Activated CD4-positive, alpha-beta T cell treated with anti-CD3 and anti-CD28 coated beads for 24 hours (primary cell): ENCODE results near the gene P2RX4.
"Not testable (repeated sequence)": the region's sequence is repeated elsewhere in the genome, so short reads cannot be mapped to it uniquely, and the experiment has no call there.

Source experiments
- DNase-seq, 2 donors: peaks; one replicate each; pipeline ENCODE4 v3.0.0-alpha.2; 2020; ENCODE audit warnings: low read depth in 2 of 2

The P2RX4 gene

GRCh38 chr12:121241156-121241970, 31.4 kb downstream of the P2RX4 start:
- DNase-seq = no peak

DNA sequence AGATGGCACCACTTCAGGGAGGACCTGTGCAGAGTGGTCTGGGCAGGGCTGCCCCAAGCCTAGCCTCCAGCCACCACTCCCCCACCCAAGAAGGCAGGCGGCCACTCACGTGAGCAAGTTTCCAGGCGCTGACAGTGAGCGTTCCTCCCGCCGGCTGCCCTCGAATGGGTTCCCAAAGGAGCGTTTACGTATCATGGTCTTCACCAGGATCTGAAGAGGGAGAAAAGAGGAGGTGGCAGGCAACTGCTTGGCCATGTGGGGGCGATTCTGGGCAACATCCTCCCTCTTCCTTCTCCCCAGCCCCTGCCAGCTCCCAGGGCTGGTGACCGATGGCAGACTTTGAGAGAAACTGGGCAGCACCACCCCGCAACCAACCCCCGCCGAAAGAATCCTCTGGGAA, 35.1 kb downstream of the P2RX4 start:
- no peak for DNase-seq

DNA sequence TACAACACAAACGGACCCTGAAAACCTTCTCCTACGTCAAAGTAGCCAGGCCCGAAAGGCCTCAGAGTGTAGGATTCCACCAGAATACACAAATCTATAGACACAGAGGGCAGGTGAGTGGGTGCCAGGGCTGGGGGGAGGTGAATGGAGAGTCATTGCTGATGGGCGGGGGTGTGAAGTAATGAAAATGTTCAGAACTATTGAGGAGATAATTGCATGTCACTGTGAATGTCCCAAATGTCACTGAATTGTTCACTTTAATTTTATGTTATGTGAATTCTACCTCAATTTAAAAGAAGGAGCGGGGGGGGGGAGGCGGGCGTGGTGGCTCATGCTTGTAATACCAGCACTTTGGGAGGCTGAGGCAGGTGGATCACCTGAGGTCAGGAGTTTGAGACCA, 36.0 kb downstream of the P2RX4 start:
- no peak for DNase-seq

DNA sequence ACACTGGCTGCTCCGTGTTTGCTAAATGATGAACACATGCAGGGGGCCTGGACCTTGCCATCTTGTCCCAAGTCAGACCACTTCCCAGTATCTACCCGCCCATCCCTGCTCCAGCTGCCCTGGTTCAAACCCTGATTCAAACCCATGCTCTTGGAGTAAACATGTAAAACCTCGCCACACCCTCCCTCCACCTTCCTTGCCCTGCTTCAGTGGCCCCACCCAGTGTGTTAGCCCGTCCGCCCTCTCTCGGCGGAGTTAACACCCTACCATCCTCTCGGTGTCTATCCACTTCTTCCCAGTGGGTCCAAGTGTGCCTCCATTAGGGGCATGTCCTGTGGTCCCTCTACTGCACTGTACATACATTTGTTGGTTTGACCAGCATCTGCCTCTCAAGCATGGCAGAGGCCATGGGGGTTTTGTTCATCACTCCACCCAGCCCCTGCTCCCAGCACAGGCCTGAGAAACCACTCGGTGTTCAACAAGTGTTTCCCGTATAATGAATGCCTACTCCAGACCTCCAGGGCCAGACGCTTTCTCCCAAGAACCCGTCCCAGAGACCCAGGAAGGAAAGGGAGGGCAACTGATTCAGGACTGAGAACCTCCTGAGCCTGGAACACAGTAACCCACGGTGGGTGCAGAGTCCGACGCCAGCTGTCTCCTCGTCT, 37.1 kb downstream of the P2RX4 start:
- DNase-seq = no peak

- DNase-seq = no peak
Measured at GRCh38 chr12:121248622-121249021, 38.7 kb downstream of the P2RX4 start.

GRCh38 chr12:121250359-121250758, 40.4 kb downstream of the P2RX4 start:
- DNase-seq = no peak

DNA sequence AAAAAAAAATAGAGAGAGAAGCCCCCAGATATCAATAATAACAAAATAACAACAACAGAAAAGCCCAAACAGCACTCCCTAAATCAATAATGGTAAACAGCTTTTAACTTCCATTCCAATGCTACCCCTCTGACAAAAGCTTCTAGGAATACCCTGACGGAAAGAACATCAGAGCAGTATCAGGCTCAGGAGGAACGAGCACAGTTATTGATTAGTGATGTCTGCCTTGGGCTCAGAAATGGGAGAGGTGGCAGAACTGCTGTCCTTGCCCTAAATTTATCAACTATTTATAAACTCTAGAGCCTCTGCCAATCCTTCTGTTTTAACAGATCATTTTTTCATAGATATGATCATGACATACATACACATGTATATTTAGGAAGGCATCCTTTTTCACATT, 41.9 kb downstream of the P2RX4 start:
- no peak for DNase-seq

GRCh38 chr12:121252712-121253345, 42.9 kb downstream of the P2RX4 start:
- DNase-seq = no peak

- no peak for DNase-seq
Measured at GRCh38 chr12:121253638-121254335, 43.9 kb downstream of the P2RX4 start.

DNA sequence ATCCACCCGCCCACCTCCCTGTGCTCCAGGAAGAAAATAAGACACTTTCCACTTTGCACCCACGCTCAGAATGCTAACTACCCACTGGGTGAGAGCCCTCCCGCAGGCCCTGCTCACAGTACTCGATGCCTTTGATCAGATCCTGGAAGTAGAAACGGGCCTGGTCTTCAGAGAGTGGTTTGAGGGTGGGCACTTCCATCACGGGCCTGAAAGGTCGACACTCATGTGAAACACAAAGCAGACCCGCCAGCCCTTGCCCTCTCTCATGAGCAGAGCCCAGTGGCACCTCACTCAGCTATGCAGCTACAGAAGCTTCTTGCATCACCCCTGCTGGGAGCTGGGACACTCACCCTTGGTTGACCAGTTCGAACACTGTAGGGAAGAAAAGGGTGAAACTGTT, 45.5 kb downstream of the P2RX4 start:
- DNase-seq = no peak

DNA sequence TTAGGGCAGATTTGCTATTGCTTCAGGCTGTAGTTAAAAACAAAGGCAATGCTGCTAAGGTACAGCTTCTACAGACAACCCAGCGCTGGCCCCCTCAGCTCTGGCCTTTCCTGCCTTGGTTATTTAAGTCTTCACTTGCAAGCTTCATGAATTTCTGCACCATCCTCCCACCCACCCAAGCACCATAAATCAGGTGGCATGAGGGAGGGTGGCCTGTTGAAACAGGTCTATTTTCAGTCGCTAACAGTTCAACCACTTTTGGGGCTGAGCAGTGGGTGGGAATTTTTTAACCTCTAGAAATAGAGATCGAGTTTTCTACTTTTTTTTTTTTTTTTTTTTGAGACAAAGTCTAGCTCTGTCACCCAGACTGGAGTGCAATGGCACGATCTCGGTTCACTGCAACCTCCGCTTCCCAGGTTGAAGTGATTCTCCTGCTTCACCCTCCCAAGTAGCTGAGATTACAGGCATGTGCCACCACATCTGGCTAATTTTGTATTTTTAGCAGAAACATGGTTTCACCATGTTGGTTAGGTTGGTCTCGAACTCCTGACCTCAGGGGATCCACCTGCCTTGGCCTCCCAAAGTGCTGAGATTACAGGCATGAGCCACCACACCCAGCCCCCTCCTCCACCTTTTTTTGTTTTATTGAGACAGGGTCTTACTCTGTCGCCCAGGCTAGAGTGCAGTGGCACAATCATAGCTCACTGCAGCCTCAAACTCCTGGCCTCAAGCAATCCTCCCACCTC, 47.9 kb downstream of the P2RX4 start:
- not testable (repeated sequence) for DNase-seq

DNA sequence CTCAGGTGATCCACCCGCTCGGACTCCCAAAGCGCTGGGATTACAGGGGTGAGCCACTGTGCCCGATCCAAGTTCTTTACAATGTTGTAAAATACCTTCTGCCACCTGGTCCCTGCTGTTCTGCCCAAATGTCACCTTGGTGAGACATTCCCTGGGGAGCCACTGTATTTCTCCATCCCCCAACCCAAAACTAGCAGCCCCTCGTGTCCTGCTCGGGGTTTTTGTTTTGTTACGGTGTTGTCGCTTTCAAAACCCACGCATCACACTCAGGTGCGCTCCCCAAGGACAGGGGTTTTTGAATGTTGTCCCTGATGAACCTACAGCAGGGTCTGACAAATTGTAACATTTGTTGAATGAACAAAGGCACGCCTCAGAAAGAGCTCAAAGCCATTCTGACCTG, 49.1 kb downstream of the P2RX4 start:
- DNase-seq = no peak

GRCh38 chr12:121260091-121260490, 50.2 kb downstream of the P2RX4 start:
- no peak for DNase-seq

DNA sequence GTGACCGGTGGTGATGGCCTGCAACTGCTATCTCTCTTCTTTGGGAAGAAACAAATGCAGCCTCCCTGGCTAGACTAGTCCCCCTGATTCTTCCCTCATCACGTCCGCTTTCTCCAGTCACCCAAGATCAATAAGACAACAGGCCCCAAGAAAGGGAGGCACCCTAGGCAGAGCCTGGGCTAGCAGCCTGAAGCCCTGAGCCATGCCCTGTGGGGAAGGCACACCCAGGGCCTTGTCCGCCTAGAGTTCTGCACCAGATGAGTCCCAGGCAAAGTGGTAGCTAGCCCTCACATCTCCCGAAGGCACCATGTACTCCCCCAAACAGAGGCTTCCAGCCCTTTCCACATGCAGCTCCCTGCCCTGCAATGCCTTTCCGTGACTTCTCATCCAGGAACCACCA, 51.5 kb downstream of the P2RX4 start:
- DNase-seq = no peak

- no peak for DNase-seq
Measured at GRCh38 chr12:121263206-121263935, 53.4 kb downstream of the P2RX4 start.

DNA sequence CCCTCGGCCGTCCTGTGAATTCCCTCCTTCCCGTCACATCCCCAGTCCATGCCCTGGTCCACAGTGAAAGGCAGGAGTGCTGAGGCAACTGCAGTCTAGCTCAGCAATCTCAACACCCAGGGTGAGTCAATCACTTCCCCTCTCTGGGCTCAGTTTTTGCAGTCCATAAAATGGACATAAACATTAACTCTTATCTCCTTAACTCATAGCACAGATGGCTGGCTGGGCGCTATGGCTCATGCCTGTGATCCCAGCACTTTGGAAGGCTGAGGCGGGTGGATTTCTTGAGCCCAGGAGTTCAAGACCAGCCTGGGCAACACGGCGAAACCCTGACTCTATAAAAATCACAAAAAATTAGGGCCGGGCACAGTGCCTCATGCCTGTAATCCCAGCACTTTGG, 54.2 kb downstream of the P2RX4 start:
- no peak for DNase-seq

GRCh38 chr12:121264951-121265515, 55.1 kb downstream of the P2RX4 start:
- DNase-seq = no peak

DNA sequence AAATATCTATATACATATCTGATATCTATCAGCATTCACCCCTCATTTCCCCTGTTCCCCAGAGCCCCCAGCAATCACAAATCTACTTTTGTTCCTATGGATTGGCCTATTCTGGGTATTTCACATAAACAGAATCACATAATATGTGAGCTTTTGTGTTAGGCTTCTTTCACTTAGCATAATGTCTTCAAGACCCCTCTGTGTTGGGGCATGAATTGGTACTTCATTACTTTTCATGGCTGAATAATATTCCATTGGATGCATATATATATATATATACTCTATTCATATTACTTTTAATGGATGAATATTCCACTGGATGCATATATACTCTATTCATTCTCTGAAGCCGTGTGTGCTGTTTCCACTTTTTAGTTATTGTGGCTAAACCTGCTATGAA, 57.9 kb downstream of the P2RX4 start:
- DNase-seq = no peak

- DNase-seq = no peak
Measured at GRCh38 chr12:121273364-121273896, 63.5 kb downstream of the P2RX4 start.

- DNase-seq = no peak
Measured at GRCh38 chr12:121274036-121274763, 64.3 kb downstream of the P2RX4 start.
